K562 (cell line): ENCODE measurements around the gene C2. TPM values are rescaled to one million over a fixed set of nuclear protein-coding genes. Genes with fewer than 3 reads are reported as not detected.

ENCODE experiments used
- CBFA2T2 ChIP-seq: fragments of 450-650 bp; conservative IDR thresholded peaks from 2 replicates; pipeline ENCODE4 v1.6.1; 2017; ENCODE audit warnings: mild to moderate bottlenecking
- FOXO4 ChIP-seq: fragments of 450-650 bp; formaldehyde crosslinking; IDR thresholded peaks from 2 replicates; pipeline ENCODE4 v1.4.0; 2020; ENCODE audit warnings: mild to moderate bottlenecking, moderate library complexity
- LCOR ChIP-seq: sonication (generic); formaldehyde crosslinking; IDR thresholded peaks from 2 replicates; pipeline ENCODE4 v1.8.0; 2022; ENCODE audit warnings: mild to moderate bottlenecking, missing genetic modification reagents
- MLX ChIP-seq, 2 experiments: fragments of 450-650 bp in 1 of 2; sonication (generic) in 1 of 2; formaldehyde crosslinking; conservative IDR thresholded peaks; 2 replicates each; pipeline versions ENCODE4 v1.4.0 to v1.8.1; 2020 to 2022; ENCODE audit warnings: mild to moderate bottlenecking in 1 of 2, missing genetic modification reagents in 1 of 2
- NELFE ChIP-seq: IDR thresholded peaks from 2 replicates; pipeline ENCODE4 v1.6.1; 2011; ENCODE audit warnings: mild to moderate bottlenecking; ENCODE audit not compliant: insufficient read depth, insufficient read length
- SMARCC2 ChIP-seq: fragments of 450-650 bp; IDR thresholded peaks from 2 replicates; pipeline ENCODE4 v1.6.1; 2017; ENCODE audit warnings: antibody characterized with exemption, moderate library complexity, mild to moderate bottlenecking, low read depth
- SUPT5H ChIP-seq: fragments of 450-650 bp; IDR thresholded peaks from 2 replicates; pipeline ENCODE4 v1.6.1; 2016
- ZNF511 ChIP-seq: sonication (generic); formaldehyde crosslinking; IDR thresholded peaks from 2 replicates; pipeline ENCODE4 v1.8.0; 2022; ENCODE audit warnings: mild to moderate bottlenecking, missing genetic modification reagents
- ZNF518B ChIP-seq: fragments of 250-450 bp; sonication (Bioruptor Pico); IDR thresholded peaks from 2 replicates; pipeline ENCODE4 v1.5.0; 2021; ENCODE audit warnings: mild to moderate bottlenecking, moderate library complexity
- polyA plus RNA-seq, 8 experiments: library from polyadenylated mRNA; depleted of rRNA in 4 of 8; stranded (reverse) in 5 of 8; unstranded in 3 of 8; fragments of >200 nt; fragmentation: Nextera tagmentation in 2 of 8; fragmentation: Illumina TruSeq in 1 of 8; extraction: Ambion mirVana in 2 of 8; extraction: Trizol in 1 of 8; gene quantifications; 2 replicates each; pipeline versions ENCODE4 v1.2.1 to v1.2.3, GENCODE V29; 2011 to 2014; ENCODE audit warnings: inconsistent platforms in 1 of 8, missing spikeins in 1 of 8
- total RNA-seq, 7 experiments: library from RNA; depleted of rRNA in 6 of 7; stranded (reverse); fragments of >200 nt in 6 of 7; fragmentation: Illumina TruSeq in 2 of 7; extraction: Trizol in 2 of 7; gene quantifications; 2 replicates each; pipeline versions ENCODE4 v1.2.1 to v1.2.3, GENCODE V29; 2011 to 2021; ENCODE audit warnings: low replicate concordance in 1 of 7
- TF ChIP-seq, protein P1 (sequence below): fragments of 150-350 bp; IDR thresholded peaks from 2 replicates; pipeline ENCODE4 v1.6.1; 2014; ENCODE audit warnings: low read depth, mild to moderate bottlenecking, low read length, borderline replicate concordance
- TF ChIP-seq, protein P2 (sequence below): fragments of 450-650 bp; IDR thresholded peaks from 2 replicates; pipeline ENCODE4 v1.6.1; 2014; ENCODE audit warnings: low read depth, mild to moderate bottlenecking, moderate library complexity, borderline replicate concordance
- TF ChIP-seq, protein P3 (sequence below): sonication (generic); formaldehyde crosslinking; IDR thresholded peaks from 2 replicates; pipeline ENCODE4 v1.8.1; 2023; ENCODE audit warnings: mild to moderate bottlenecking, missing genetic modification reagents

Gene C2
- total and polyA plus RNA-seq, 9 of the 15 experiments (the other 6 are each of a cell fraction or from before 2014, with no cell fraction given), result 0.05 to 1.1 (median 0.39) TPM; not detected in 1

DNA sequence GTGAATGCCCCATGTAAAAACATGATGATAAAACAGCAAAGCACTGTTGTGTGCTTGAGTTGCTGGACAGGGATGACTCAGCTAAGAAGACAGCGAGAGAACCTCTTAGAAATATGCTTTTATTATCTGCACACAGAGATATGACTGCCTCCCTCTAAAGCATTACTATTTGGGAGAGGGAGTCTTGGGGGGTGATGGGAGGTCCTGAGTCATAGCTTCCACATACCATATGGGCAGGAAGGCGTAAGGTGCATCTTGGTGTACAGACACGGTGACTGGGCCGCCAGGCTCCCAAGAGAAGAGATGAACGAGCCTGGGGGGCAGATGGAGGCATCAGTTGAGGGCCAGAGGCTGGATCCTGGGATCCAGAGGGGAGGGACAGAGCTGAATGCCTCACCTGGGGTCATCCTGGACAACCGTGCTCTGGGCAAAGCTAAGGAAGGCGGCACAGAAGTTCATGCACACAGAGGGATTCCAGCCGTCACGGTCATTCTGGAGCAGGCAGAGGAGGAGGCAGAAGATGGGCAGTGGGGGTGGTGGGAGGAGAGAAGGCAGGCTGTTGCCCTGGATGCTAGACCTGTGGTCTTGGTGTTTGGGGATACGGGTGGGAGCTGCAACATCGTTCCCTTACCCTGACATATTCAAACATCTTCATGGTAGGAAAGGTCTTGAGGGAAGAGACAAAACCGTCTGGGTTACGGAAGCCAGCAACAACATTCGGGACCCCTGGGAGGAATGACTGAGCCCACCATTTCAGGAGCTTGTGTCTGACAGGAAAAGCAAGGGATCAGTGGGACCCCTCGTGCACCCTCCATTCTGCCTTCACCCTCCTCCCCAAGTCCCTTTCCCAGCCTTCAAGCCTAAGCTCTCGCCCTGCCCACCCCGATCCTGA is 42.4 kb downstream of the C2 start (continued):
- no peak for TF ChIP-seq ZNF518B
- no peak for TF ChIP-seq NELFE
- TF ChIP-seq, protein P1, sequence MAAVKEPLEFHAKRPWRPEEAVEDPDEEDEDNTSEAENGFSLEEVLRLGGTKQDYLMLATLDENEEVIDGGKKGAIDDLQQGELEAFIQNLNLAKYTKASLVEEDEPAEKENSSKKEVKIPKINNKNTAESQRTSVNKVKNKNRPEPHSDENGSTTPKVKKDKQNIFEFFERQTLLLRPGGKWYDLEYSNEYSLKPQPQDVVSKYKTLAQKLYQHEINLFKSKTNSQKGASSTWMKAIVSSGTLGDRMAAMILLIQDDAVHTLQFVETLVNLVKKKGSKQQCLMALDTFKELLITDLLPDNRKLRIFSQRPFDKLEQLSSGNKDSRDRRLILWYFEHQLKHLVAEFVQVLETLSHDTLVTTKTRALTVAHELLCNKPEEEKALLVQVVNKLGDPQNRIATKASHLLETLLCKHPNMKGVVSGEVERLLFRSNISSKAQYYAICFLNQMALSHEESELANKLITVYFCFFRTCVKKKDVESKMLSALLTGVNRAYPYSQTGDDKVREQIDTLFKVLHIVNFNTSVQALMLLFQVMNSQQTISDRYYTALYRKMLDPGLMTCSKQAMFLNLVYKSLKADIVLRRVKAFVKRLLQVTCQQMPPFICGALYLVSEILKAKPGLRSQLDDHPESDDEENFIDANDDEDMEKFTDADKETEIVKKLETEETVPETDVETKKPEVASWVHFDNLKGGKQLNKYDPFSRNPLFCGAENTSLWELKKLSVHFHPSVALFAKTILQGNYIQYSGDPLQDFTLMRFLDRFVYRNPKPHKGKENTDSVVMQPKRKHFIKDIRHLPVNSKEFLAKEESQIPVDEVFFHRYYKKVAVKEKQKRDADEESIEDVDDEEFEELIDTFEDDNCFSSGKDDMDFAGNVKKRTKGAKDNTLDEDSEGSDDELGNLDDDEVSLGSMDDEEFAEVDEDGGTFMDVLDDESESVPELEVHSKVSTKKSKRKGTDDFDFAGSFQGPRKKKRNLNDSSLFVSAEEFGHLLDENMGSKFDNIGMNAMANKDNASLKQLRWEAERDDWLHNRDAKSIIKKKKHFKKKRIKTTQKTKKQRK, result no peak
- peak; percentile 40; the same call in 1 of the 2 replicates for TF ChIP-seq CBFA2T2
- TF ChIP-seq, protein P2, sequence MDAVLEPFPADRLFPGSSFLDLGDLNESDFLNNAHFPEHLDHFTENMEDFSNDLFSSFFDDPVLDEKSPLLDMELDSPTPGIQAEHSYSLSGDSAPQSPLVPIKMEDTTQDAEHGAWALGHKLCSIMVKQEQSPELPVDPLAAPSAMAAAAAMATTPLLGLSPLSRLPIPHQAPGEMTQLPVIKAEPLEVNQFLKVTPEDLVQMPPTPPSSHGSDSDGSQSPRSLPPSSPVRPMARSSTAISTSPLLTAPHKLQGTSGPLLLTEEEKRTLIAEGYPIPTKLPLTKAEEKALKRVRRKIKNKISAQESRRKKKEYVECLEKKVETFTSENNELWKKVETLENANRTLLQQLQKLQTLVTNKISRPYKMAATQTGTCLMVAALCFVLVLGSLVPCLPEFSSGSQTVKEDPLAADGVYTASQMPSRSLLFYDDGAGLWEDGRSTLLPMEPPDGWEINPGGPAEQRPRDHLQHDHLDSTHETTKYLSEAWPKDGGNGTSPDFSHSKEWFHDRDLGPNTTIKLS, result no peak; the same call in 1 of the 2 replicates
- TF ChIP-seq LCOR, result peak; percentile 89
- TF ChIP-seq MLX (CRISPR knock-in tag; conservative IDR thresholded peaks at IDR 0.05), result no peak
- peak; percentile 69 for TF ChIP-seq SUPT5H
- TF ChIP-seq, protein P3, sequence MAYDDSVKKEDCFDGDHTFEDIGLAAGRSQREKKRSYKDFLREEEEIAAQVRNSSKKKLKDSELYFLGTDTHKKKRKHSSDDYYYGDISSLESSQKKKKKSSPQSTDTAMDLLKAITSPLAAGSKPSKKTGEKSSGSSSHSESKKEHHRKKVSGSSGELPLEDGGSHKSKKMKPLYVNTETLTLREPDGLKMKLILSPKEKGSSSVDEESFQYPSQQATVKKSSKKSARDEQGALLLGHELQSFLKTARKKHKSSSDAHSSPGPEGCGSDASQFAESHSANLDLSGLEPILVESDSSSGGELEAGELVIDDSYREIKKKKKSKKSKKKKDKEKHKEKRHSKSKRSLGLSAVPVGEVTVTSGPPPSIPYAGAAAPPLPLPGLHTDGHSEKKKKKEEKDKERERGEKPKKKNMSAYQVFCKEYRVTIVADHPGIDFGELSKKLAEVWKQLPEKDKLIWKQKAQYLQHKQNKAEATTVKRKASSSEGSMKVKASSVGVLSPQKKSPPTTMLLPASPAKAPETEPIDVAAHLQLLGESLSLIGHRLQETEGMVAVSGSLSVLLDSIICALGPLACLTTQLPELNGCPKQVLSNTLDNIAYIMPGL, result no peak
- 0 out of 2 replicates have a peak, but pooled peaks have one; percentile 54 for TF ChIP-seq SMARCC2
- TF ChIP-seq ZNF511 (CRISPR knock-in tag), result no peak
- no peak for TF ChIP-seq FOXO4 (CRISPR knock-in tag)
